HG02759 (cell line): ENCODE measurements around the gene RRAGC.
A peak's percentile ranks its signal among the peaks of the same experiment; 100 is the strongest.
"Not testable (repeated sequence)": the region's sequence is repeated elsewhere in the genome, so short reads cannot be mapped to it uniquely, and the experiment has no call there.

Experiments used
- ATAC-seq: cut with Tn5 transposase; IDR thresholded peaks from one replicate; pipeline ENCODE4 v1.9.1; 2021; ENCODE audit warnings: mild to moderate bottlenecking, moderate library complexity; ENCODE audit not compliant: unreplicated experiment

RRAGC gene

DNA sequence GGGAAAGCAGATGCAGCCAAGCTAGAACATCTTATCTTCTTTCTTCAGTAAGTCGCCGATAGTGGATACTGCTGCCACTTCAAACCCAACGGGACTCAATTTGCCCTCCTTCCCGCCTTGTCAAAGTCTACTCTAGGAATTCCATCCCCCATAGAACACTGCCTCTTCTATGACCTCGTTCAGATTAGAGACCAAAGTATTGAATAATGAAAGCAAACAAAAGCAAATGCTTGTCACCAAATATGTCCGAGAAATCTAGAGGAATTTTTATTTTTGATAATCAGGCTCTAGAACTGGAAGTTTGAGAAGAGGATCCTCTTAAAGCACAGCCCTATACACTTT is 853 bp upstream of the RRAGC start:
- no peak for ATAC-seq

DNA sequence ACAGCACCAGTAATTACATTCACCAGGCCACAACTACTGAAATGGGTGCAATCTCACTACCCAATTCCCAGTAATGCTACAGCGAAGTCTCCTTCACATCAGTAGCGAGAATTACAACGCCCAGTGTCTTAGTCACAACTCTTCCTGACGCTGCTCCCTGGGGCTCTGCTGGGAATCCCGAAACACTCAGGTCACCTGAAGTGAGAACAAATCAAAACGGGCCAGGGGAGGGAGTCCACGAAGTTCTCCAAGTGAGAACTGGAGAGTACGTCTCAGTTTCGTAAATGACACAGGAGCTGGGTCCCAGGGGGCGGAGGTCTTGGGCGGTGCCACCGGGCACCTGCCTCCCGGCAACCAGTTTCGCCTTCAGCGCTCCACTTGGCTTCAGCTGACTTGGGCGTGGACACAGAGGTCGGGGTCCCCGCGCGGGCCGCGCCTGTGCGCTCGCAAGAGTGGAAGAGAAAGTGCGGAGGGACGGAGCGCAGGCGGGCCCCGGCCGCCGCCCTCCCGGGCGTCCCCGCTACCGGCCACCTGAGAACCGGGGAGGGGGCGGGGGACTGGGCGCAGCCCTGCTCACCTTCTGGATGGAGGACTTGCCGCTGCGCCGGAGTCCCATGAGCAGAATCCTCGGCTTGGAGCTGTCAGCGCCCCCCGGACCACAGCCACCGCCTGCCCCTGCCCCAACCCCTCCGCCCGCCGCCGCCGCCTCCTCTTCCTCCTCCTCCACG is 575 bp downstream of the RRAGC start:
- ATAC-seq: peak; percentile 31

DNA sequence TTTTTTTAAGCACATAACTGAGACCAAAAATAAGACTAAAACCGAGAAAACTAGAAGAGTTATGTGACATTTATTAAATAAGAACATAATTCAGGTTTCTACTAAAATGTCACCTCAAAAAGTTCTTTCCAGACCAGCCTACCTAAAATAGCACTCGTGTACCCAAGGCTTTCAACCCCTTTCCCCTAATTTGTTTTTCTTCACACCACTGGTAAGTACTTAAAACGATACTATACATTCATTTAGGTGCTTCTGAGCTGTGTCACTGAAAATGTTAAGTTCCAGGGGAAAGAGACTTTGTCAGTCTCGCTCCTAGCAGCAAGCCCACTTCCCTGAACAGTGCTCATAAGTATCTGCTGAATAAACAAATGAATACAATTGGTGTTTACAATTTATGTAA is 6.8 kb downstream of the RRAGC start:
- no peak for ATAC-seq

DNA sequence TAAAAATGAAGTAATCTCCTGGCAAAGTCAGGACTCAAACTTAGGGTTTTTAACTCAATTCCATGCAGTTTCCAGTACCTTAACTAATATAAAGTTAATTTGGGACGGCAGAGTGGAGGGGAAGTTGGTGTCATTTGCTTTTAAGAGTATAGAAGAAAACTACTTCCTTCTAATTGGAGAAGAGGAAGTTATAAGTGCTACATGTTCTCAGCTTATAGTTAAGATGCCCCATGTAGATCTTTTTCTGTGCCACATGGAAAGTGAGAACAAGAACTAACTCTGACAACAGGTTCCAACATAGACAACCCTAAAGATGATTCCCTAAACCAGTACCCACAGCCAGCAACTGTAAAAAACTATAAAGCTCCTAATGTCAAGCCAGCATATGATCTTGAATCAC is 11.5 kb downstream of the RRAGC start:
- no peak for ATAC-seq

DNA sequence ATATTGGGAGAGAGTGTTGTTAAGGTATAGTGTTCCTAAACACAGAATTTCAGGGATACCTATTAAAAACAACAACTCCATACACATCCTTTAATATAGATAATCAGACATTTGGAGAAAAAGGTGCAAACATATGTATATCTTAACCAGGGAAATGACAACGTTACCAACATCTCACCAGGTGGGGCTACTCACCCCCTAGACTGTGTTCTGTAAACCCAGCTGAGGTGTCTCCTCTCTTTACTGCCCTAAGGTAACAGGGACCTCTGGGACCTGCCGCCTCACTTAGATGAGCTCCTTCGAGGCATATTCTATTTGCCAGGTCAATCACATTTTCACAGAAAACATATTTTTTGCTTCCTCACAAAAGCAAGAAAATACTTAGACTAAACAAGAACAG is 13.4 kb downstream of the RRAGC start:
- ATAC-seq: no peak

DNA sequence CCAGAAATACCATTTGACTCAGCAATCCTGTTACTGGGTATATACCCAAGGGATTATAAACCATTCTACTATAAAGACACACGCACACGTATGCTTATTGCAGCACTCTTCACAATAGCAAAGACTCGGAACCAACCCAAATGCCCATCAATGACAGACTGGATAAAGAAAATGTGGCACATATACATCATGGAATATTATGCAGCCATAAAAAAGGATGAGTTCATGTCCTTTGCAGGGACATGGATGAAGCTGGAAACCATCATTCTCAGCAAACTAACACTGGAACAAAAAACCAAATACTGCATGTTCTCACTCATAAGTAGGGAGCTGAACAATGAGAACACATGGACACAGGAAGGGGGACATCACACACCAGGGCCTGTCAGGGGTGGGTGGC is 14.5 kb downstream of the RRAGC start:
- not testable (repeated sequence) for ATAC-seq

DNA sequence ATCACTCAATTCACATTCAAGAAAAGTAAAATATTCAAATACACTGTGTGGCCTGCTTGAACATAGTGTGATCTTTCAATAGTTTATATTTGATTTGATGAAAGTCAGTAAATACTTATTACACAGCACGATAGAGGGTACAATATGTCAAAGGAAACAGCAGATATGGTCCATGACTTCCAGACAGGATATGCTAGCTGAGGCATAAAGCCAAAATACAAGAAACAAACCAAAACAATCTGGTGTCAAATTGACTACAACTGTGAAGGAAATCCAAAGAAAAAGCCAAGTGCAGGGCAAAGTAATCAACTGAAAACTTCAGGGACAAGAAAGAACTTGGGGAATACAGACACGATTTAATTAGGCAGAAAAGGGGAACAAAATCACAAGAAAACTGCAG is 19.3 kb downstream of the RRAGC start:
- ATAC-seq: no peak

DNA sequence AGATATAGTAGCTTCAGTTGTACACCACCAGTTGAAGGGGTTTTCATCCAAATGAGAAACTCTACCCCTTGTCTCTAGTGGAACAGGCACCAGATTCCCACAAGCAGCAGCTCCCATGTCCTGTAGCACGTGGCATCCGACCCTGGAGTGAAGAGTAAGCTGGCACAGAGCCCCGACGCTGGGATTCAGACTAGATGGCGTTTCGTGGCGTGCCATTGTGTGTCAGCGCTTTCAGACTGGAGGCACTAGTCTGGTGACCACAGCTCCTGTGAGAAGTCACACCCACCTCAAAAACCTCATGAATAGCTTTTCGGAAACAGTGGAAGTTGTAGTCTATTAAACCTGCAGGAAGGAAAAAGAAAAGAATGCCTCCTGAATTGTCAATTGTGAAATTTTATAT is 20.2 kb downstream of the RRAGC start:
- no peak for ATAC-seq

DNA sequence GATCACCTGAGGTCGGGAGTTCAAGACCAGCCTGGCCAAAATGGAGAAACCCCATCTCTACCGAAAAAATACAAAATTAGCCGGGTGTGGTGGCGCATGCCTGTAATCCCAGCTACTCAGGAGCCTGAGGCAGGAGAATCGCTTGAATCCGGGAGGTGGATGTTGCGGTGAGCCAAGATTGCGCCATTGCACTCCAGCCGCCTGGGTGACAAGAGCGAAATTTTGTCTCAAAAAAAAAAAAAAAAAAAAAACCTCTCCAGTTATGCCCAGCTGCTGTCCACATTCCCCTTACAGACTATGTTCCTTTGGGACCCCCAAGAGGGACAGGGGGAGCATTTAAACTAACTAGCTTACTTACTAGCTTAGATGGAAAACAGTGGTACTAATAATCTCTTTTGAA is 23.3 kb downstream of the RRAGC start:
- ATAC-seq: not testable (repeated sequence)

DNA sequence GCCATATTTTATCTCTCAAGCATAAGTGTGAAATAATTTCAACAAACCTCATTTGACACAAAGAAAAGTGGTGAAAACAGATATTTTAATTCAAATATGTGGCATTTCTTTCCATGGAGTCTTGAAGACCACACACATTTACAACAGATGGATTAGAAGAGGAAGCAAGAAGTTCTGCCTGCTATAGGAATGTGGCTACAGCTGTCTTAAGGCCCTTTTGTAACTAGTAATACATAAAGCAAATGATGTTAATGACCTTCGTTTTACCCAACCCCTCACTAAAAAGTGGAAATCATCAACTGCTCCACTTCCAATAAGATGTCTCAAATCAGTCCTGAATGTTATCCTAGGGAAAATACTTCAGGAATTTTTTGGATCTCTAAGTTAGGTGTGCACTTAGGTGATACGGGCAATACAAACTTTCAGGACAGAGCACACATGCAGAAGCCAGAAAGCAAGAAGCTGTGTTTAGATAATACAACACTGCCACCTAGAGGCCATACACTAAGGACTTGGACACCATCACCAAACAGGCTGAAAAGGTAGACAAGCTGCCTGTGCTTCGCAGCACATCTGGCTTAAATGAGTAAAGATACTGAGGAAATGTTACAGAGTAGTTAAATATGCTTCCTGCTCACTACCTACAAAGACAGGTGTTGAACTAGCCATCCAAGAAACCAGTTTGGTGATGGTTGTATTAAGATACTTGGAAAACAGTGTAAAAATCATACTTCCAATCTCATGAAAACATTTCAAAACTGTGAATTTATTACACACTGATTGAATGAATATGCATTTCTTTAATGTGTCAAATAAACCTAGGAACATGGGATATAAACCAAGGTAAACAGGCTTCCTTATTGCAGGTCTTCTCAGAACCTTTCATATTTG is 24.4 kb downstream of the RRAGC start:
- no peak for ATAC-seq

DNA sequence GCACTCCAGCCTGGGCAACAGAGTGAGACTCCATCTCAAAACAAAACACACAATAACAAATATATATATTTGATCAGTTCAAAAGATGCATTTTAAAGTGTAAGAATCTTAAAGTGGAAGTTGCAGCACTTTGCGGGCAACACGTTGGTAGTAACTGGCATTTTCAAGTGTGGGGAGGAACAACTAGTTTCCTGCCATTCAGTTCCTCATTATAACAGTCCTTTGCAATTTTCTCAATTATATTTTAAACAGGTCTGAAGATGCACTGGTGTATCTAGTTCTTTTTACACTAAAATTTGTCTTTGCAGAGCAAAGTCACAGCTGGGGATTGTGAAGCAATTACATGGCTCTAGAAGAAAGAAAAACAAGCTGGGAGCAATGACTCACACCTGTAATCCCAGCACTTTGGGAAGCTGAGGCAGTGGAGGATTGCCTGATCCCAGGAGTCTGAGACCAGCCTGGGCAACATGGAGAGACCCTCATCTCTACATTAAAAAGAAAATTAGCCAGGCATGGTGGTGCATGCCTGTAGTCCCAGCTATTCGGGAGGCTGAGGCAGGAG is 25.3 kb downstream of the RRAGC start:
- no peak for ATAC-seq

DNA sequence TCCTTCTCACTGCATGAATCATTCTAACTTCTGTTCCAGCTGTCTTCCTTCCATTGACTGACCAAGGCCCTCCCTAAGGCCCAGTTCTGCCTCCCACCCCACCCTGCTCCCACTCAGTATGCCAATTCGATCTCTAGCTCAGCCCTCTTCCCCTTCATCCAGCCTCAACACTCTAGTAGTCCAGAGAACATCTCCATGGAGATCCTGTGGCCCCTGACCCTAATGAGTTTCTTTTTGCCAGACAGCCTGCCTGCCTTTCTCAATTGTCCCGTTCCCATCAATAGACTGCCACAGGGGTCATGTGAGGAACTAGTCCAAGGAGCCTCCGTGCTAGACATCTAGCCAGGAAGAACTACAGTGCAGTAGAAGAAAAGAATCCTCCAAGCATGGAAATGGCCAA is 26.4 kb downstream of the RRAGC start:
- no peak for ATAC-seq

DNA sequence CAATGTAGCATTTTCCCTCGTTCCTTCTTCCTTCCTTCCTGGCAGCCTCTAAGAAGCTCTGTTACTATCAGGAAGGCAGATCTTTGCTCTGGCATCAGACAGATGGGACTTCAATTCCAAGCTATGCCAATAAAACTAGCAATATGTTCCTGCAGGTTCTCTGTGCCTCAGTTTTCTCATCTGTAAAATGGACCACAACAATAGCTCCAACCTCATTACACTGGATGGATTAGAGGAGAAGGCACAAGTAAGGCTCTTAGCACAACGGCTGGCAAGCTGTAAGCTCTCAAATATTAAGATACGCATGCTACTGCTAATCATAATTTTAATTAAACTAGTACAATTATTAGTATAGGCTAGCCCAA is 27.2 kb downstream of the RRAGC start:
- ATAC-seq: no peak

DNA sequence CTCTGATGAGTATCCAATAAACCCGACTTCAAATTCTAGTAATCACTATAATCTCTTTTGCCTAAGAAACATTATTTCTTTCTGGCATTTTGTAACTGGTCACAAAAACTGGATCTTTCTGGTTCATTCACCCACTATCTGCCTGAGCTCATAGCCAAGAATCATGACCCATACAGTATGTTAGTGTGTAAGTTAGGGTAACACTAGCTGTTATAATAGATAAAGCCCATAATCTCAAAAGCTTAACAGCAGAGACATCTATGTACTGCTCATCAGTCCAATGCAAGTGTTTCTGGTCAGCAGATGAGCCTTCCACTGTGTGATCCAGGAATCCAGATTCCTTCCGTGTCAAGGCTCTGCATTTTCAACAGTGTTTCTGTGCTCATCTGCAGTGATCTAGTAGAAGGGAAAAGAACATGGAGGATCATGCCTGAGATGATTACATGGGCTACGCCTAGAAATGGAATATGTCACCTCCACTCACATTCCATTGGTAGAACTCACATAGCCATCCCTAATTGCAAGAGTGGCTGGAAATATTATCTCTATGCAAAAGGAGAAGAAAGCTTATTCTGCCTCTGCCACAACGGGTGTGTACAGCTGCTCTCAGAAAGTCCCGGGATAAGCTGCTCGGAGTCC is 27.7 kb downstream of the RRAGC start:
- no peak for ATAC-seq

DNA sequence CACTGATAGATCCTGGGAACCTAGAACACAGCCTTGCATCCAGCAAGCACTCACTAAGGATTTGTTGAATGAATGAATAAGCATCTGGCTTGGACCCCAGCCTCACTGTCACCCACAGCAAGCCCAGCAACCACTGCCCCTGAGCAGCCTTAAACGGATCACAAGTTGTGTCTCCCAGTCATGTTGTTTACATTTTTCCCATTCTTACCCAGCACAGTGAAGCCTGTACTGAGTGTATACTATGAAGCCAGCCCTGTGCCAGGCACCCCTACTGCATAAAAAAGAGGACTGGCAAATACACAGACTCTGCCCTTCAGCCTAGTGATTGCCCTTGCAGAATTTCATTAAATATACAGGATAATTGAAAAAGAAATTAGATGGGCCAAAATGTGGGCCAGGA is 30.2 kb downstream of the RRAGC start:
- no peak for ATAC-seq

DNA sequence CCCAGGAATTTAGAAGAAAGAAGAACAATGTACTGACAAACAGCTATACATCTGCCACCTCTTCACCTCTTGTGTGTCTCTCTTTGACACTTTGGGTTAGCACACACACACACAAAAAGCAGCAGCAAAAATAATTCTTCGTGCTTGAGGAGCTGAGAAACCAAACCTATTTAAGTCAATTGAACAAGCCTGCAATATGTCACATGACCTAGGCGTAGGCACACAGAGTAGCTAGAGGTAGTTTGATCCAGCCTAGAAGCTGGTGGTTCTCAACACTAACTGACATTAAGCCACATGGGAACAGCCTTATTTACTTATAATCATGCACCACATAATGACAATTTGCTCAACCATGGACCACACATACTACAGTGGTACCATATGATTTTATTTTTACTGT is 32.3 kb downstream of the RRAGC start:
- no peak for ATAC-seq

DNA sequence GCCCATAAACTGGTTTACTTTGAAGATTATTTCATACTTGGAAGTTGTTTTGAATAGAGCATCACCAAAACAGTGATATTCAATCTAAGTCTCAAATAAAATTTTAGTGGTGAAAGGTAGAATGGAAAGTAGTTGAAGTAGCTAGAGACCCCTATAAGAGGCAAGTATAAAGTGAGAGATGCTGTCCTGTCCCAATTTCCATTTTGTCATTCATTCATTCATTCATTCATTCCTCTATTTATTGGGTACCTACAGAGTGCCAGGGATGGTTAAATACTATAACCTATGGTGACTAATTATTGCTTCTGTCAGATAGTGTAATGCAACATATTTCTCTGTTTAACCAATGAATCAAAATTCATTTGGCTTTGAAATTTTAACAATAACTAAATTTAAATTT is 32.7 kb downstream of the RRAGC start:
- no peak for ATAC-seq

DNA sequence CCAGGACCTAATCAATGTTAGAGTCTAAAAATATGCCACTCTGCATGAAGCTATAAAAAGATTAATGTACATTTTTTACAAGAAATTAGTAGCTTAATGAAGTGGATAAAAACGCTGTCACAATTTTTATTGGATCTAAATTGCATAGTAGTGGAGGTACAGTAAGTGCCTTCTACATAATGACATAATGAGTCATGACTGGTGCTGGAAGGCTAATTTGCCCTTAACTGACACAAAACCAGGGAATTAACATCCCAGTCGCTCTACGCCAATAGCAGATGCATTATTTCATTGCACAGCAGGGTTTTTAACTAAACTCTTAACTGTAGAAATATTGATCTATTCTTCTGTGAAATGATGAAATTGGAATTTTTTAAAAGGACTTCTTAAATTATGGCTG is 33.3 kb downstream of the RRAGC start:
- ATAC-seq: no peak

DNA sequence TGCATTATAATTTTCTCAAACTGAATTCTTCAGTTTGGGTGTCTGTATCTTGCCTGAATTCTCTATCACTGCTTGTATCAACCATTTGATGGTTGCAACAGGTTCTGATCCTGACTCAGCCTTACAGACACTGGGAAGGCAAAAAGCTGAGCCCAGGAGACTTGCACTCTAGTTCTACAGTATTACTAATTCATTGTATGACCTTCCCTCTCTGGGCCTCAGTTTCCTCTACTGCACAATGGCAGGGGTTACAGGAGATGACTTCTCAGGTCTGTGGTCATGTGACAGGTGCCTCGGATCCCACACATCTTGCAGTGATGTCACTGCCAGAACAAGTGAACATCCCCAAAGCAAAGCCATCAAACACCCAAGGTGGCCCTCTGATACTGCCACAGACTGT is 38.7 kb downstream of the RRAGC start:
- ATAC-seq: no peak

DNA sequence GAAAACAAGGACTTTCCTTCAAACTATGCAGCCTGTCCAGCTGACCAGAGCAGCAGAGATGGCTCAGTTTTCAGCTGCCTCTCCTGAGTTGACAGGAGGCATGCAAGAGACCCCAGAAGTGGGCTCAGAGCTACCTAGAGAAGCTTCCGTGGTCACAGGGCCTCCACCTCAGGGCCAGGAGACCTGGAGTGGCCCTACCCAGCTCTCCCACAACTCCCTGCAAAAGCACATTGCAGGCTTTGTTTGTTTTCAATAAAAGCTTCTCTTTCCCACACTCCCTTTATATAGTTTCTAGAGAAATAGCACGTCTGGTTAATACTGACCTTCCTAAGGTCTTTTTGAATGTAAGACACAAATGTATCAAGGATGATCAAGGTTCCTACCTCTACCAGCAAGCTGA is 40.1 kb downstream of the RRAGC start:
- no peak for ATAC-seq

DNA sequence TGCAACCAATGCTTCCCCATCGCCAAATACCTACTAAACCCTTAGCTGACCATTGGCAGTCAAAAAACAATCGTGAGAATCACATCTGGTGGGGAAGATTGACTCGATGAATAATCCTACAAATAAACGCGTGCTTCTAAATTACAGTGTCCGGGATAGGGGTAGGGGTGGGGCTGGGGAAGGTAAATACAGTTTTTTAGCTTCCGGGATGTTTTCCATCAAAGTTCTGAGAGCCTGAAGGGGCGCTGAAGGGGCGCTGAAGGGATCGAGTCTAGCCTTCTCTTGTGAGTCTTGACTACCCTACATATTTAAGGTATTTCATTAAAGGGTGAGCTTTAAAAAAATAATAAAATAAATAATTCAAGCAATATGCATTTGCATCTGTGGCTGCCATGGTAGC is 40.5 kb downstream of the RRAGC start:
- no peak for ATAC-seq
